NB4 (cell line): Measurements from ENCODE around the gene MRGPRF.

Experiments used
- DNase-seq: peaks from one replicate; pipeline ENCODE4 v3.0.0; 2010; ENCODE audit warnings: low read depth
- H3K4me3 ChIP-seq: one replicate; pipeline ENCODE4 v1.5.1; 2011; ENCODE audit warnings: mild to moderate bottlenecking, low read depth, low read length, moderate library complexity
- MYC ChIP-seq: IDR thresholded peaks from 2 replicates; pipeline ENCODE4 v1.6.1; 2011; ENCODE audit warnings: low read depth, low read length
- POLR2A ChIP-seq: IDR thresholded peaks from 2 replicates; pipeline ENCODE4 v1.6.1; 2011; ENCODE audit warnings: mild to moderate bottlenecking; ENCODE audit not compliant: insufficient read length; ENCODE audit errors: extremely low read depth
- TF ChIP-seq, protein P1 (sequence below): IDR thresholded peaks from 2 replicates; pipeline ENCODE4 v1.6.1; 2011; ENCODE audit warnings: low read depth, low read length
- TF ChIP-seq, protein P2 (sequence below): IDR thresholded peaks from one replicate; pipeline ENCODE4 v1.5.1; 2012; ENCODE audit warnings: low read depth, low read length

Gene MRGPRF

DNA sequence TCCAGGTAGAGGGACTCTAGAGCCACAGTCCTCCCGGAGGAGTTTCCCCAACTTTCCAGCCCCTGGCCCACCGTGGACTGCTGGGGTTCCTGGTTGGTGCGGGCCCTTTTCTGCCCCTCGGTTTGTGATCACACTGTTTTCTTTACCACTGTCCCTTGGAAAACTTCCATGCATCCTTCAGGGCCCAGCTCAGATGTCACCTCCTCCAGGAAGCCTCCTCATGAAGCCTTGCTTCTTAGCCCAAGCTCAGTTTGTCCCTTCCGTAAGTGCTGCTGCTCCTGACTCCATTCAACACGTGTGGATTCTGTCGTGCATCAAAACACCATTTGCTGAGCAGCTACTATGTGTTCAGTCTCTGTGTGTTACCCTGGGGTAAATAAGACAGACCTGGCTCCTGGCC is 19.8 kb upstream of the MRGPRF start:
- TF ChIP-seq POLR2A (no peak), MYC (no peak)
- TF ChIP-seq, protein P1, sequence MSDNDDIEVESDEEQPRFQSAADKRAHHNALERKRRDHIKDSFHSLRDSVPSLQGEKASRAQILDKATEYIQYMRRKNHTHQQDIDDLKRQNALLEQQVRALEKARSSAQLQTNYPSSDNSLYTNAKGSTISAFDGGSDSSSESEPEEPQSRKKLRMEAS: no peak
- TF ChIP-seq, protein P2, sequence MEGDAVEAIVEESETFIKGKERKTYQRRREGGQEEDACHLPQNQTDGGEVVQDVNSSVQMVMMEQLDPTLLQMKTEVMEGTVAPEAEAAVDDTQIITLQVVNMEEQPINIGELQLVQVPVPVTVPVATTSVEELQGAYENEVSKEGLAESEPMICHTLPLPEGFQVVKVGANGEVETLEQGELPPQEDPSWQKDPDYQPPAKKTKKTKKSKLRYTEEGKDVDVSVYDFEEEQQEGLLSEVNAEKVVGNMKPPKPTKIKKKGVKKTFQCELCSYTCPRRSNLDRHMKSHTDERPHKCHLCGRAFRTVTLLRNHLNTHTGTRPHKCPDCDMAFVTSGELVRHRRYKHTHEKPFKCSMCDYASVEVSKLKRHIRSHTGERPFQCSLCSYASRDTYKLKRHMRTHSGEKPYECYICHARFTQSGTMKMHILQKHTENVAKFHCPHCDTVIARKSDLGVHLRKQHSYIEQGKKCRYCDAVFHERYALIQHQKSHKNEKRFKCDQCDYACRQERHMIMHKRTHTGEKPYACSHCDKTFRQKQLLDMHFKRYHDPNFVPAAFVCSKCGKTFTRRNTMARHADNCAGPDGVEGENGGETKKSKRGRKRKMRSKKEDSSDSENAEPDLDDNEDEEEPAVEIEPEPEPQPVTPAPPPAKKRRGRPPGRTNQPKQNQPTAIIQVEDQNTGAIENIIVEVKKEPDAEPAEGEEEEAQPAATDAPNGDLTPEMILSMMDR: no peak
- no peak for DNase-seq
- H3K4me3 ChIP-seq: no peak overlapping the region

DNA sequence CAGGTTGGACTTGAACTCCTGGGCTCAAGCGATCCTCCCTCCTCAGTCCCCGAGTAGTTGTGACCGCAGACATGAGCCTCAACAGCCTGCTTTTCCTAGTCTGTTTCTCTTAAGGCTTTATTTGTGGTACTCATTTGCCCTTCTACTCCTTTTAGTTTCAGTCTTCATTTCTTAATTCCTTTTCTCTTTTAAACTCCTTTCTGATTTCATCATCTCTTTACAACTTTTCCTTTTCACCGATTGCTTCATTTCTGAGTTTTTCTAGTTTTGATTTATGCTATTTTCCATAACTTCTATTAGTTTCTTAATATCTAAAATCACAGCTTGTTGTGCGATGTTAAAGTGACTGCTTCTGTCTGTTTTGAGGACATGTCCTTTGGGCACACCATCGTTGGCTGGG is 17.3 kb upstream of the MRGPRF start:
- DNase-seq: no peak
- TF ChIP-seq, protein P2: no peak
- TF ChIP-seq MYC (no peak), POLR2A (no peak)
- TF ChIP-seq, protein P1: no peak
- H3K4me3 ChIP-seq: no peak overlapping the region

DNA sequence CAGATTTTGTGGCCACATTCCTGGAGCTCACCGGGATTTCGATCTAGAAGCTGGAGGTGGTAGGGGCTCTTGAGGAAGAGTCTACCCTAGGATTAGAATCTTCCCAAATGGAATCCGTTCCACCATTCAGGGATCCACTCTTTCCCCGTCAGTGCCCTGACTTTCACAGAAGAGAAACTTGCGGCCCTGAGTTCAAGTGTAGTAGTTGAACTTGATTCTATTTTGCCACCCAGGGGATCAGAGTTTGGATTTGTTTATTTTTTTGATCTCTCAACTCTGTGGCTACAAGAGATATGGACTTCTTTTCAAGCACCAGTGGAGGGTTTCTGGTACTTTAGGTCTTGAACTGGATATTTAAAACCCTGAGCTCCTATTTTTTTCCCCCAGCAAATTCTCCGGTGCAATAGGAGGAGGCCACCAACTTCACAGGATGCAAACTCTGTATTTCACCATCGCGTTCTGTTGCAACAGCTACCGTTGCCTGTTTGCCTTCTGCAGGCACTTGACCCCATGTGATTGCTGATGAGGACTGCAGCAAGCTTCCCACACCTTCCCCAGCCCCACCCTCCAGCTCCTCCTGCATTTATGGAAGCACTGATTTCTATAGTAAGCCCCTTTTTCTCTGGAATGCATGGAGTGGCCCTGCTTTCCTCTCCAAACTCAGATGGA is 14.8 kb upstream of the MRGPRF start:
- TF ChIP-seq MYC: peak; percentile 91
- TF ChIP-seq, protein P1: peak; percentile 81
- TF ChIP-seq POLR2A: no peak
- TF ChIP-seq, protein P2: no peak
- DNase-seq: peak; percentile 96
- peak overlapping the region; percentile 27 for H3K4me3 ChIP-seq

DNA sequence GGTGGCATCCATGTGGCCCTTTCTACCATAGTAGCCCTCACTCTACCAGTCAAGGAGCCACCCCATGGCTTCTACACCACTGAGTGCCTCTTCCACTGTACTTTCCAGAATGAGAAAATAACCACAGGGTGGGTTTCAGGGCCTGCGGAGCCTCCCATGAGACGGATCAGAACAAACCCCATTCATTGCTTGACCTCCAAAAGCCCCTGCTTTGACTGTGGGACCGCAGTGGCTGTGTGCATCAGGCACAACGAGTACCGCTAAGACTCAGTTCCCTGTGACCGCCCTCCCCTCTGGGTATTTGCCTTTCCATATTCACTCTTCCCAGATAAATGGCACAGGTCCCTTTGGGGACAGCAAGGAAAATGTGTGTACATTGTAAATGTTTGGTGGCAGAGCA is 11.5 kb upstream of the MRGPRF start:
- H3K4me3 ChIP-seq: no peak overlapping the region
- TF ChIP-seq, protein P2: no peak
- no peak for DNase-seq

DNA sequence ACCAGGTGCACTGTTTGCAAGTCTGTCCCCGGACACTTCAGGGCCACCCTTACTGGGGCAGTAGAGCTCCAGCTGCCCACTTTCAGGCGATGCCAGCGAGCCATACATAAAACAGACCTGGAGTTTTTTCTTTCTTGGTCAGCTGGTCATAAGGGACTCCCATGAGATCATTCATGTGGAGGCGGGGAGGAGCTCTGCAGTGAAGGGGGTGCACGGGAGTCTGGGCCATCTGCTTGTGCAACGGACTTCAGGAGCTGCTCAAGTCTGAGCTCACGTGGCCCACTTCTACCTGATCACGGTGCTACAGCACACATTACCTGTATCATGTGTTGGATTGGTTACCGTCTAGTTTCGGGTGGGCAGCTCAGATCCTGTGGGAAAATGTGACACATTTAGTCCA is 9.2 kb upstream of the MRGPRF start:
- no peak overlapping the region for H3K4me3 ChIP-seq
- TF ChIP-seq, protein P1: no peak
- TF ChIP-seq MYC (no peak), POLR2A (no peak)
- TF ChIP-seq, protein P2: no peak
- peak; percentile 31 for DNase-seq

DNA sequence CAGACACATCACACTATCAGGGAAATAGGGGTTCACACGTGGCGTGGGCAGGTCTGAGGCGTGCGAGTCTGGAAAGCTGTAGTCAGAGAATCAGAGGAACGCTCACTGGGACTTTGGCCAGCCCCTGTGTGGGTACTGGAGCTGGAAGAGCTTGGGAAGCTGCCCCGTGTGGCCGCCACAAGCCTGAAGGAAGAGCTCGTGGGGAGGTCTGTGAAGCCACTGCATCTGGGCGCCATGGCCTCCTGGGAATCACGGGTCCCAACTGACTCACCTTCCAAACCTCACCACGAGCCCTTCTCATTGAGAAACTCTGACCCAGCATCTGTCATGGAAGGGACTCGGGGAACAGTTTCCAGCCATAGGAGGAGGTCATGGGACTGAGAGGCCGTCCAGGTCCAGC is 5.9 kb upstream of the MRGPRF start:
- TF ChIP-seq, protein P2: no peak
- TF ChIP-seq MYC (no peak), POLR2A (no peak)
- TF ChIP-seq, protein P1: no peak
- DNase-seq: peak; percentile 83
- no peak overlapping the region for H3K4me3 ChIP-seq
